SK-N-SH treated with all-trans-retinoic acid at 6 μM for 48 hours (cell line): ENCODE data around the gene PALLD.

Experiments used
- ATAC-seq: fragments of 200-7000 bp; cut with Tn5 transposase; 3 replicates; pipeline ENCODE4 v1.9.1; 2020; ENCODE audit warnings: mild to moderate bottlenecking, moderate library complexity
- ARNTL ChIP-seq: fragments of 450-650 bp; formaldehyde crosslinking; IDR thresholded peaks from 2 replicates; pipeline ENCODE4 v1.5.0; 2020; ENCODE audit warnings: low read depth, mild to moderate bottlenecking, moderate library complexity, borderline replicate concordance
- BACH2 ChIP-seq: fragments of 250-450 bp; sonication (Bioruptor Pico); IDR thresholded peaks from 2 replicates; pipeline ENCODE4 v1.9.0; 2021; ENCODE audit warnings: mild to moderate bottlenecking, borderline replicate concordance
- CREB5 ChIP-seq: fragments of 250-450 bp; sonication (Bioruptor Pico); IDR thresholded peaks from 2 replicates; pipeline ENCODE4 v1.5.1; 2020; ENCODE audit warnings: low read depth, mild to moderate bottlenecking, moderate library complexity
- CSDC2 ChIP-seq: fragments of 250-450 bp; sonication (Bioruptor Pico); IDR thresholded peaks from 2 replicates; pipeline ENCODE4 v1.5.0; 2020; ENCODE audit warnings: mild to moderate bottlenecking, moderate library complexity
- CSRNP3 ChIP-seq: fragments of 250-450 bp; sonication (Bioruptor Pico); IDR thresholded peaks from 2 replicates; pipeline ENCODE4 v1.5.1; 2021; ENCODE audit warnings: mild to moderate bottlenecking, moderate library complexity
- GLIS3 ChIP-seq: fragments of 250-450 bp; sonication (Bioruptor Pico); IDR thresholded peaks from 2 replicates; pipeline ENCODE4 v1.5.0; 2020; ENCODE audit warnings: mild to moderate bottlenecking, moderate library complexity
- ISL1 ChIP-seq: fragments of 250-450 bp; sonication (Bioruptor Pico); IDR thresholded peaks from 2 replicates; pipeline ENCODE4 v2.1.2; 2022; ENCODE audit warnings: mild to moderate bottlenecking, moderate library complexity
- OSR1 ChIP-seq: fragments of 250-450 bp; sonication (Bioruptor Pico); IDR thresholded peaks from 2 replicates; pipeline ENCODE4 v1.8.0; 2022; ENCODE audit warnings: moderate library complexity, mild to moderate bottlenecking, inconsistent platforms
- POU6F1 ChIP-seq: fragments of 250-450 bp; sonication (Bioruptor Pico); IDR thresholded peaks from 2 replicates; pipeline ENCODE4 v1.8.0; 2021; ENCODE audit warnings: low read depth, mild to moderate bottlenecking, moderate library complexity, borderline replicate concordance
- PPARA ChIP-seq: fragments of 250-450 bp; sonication (Bioruptor Pico); IDR thresholded peaks from 2 replicates; pipeline ENCODE4 v1.5.0; 2020; ENCODE audit warnings: mild to moderate bottlenecking, borderline replicate concordance
- RARB ChIP-seq: fragments of 250-450 bp; sonication (Bioruptor Pico); IDR thresholded peaks from 2 replicates; pipeline ENCODE4 v1.8.0; 2021; ENCODE audit warnings: mild to moderate bottlenecking, moderate library complexity
- SNAI2 ChIP-seq: fragments of 250-450 bp; sonication (Bioruptor Pico); IDR thresholded peaks from 2 replicates; pipeline ENCODE4 v1.5.0; 2020; ENCODE audit warnings: mild to moderate bottlenecking, moderate library complexity
- TCF4 ChIP-seq: fragments of 250-450 bp; sonication (Bioruptor Pico); IDR thresholded peaks from 2 replicates; pipeline ENCODE4 v1.8.0; 2021; ENCODE audit warnings: mild to moderate bottlenecking, moderate library complexity, borderline replicate concordance
- TOX ChIP-seq: fragments of 250-450 bp; sonication (Bioruptor Pico); IDR thresholded peaks from 2 replicates; pipeline ENCODE4 v1.8.0; 2021; ENCODE audit warnings: mild to moderate bottlenecking, moderate library complexity, borderline replicate concordance
- TSHZ2 ChIP-seq: fragments of 250-450 bp; sonication (Bioruptor Pico); IDR thresholded peaks from 2 replicates; pipeline ENCODE4 v1.5.0; 2020; ENCODE audit warnings: mild to moderate bottlenecking, moderate library complexity
- ZC3H10 ChIP-seq: fragments of 250-450 bp; sonication (Bioruptor Pico); IDR thresholded peaks from 2 replicates; pipeline ENCODE4 v1.5.1; 2021; ENCODE audit warnings: mild to moderate bottlenecking, moderate library complexity
- ZFP3 ChIP-seq: fragments of 250-450 bp; sonication (Bioruptor Pico); IDR thresholded peaks from 2 replicates; pipeline ENCODE4 v1.5.0; 2020; ENCODE audit warnings: mild to moderate bottlenecking, moderate library complexity
- ZFP30 ChIP-seq: fragments of 450-650 bp; formaldehyde crosslinking; IDR thresholded peaks from 2 replicates; pipeline ENCODE4 v1.5.0; 2022; ENCODE audit warnings: mild to moderate bottlenecking, moderate library complexity
- ZNF565 ChIP-seq: fragments of 450-650 bp; formaldehyde crosslinking; conservative IDR thresholded peaks from 2 replicates; pipeline ENCODE4 v1.5.0; 2020; ENCODE audit warnings: low read depth, mild to moderate bottlenecking, moderate library complexity
- ZNF70 ChIP-seq: fragments of 450-650 bp; formaldehyde crosslinking; IDR thresholded peaks from 2 replicates; pipeline ENCODE4 v1.5.0; 2020; ENCODE audit warnings: mild to moderate bottlenecking, moderate library complexity

Gene PALLD

GRCh38 chr4:168908851-168909273 lies 412.0 kb downstream of the PALLD start:
- no peak for TF ChIP-seq ZC3H10 (CRISPR knock-in tag)
- TF ChIP-seq BACH2 (CRISPR knock-in tag) = no peak
- TF ChIP-seq ISL1 = no peak
- no peak for TF ChIP-seq TOX (CRISPR knock-in tag)
- TF ChIP-seq PPARA (CRISPR knock-in tag) = no peak
- TF ChIP-seq OSR1 (CRISPR knock-in tag) = no peak
- no peak for TF ChIP-seq CSRNP3 (CRISPR knock-in tag)
- no peak for TF ChIP-seq ZNF565
- TF ChIP-seq POU6F1 = no peak
- no peak for TF ChIP-seq RARB (CRISPR knock-in tag)
- TF ChIP-seq GLIS3 = no peak
- TF ChIP-seq, all 23 proteins: peak for 0
- ATAC-seq = peak; percentile 21; the same call in 2 of the 3 replicates

- no peak for ATAC-seq
- TF ChIP-seq TOX (CRISPR knock-in tag) (no peak), ZFP3 (CRISPR knock-in tag) (no peak), ZNF70 (CRISPR knock-in tag) (no peak), ISL1 (no peak)
Measured at GRCh38 chr4:168914095-168914494, 417.2 kb downstream of the PALLD start.

GRCh38 chr4:168917138-168917779 lies 420.4 kb downstream of the PALLD start:
- peak; percentile 49 for ATAC-seq
- no peak for TF ChIP-seq RARB (CRISPR knock-in tag)
- TF ChIP-seq CREB5 (CRISPR knock-in tag) = no peak
- no peak for TF ChIP-seq ZC3H10 (CRISPR knock-in tag)
- TF ChIP-seq TSHZ2 (CRISPR knock-in tag) = no peak
- TF ChIP-seq CSDC2 (CRISPR knock-in tag) = no peak
- no peak for TF ChIP-seq ISL1
- TF ChIP-seq ARNTL (CRISPR knock-in tag) = no peak

GRCh38 chr4:168919706-168920324 lies 423.0 kb downstream of the PALLD start:
- peak; percentile 13 for ATAC-seq

GRCh38 chr4:168920441-168921065 lies 423.7 kb downstream of the PALLD start:
- ATAC-seq = peak; percentile 3; the same call in 1 of the 3 replicates
- 0 out of 2 replicates have a peak, but pooled peaks have one; percentile 13 for TF ChIP-seq GLIS3
- TF ChIP-seq SNAI2 (CRISPR knock-in tag) = peak; percentile 25; the same call in 1 of the 2 replicates
- TF ChIP-seq TSHZ2 (CRISPR knock-in tag) = peak; percentile 94
- no peak for TF ChIP-seq ZC3H10 (CRISPR knock-in tag)
- TF ChIP-seq TOX (CRISPR knock-in tag) = no peak
- no peak for TF ChIP-seq RARB (CRISPR knock-in tag)
- TF ChIP-seq CSRNP3 (CRISPR knock-in tag) = 0 out of 2 replicates have a peak, but pooled peaks have one; percentile 27
- TF ChIP-seq ISL1 = peak; percentile 70
- no peak for TF ChIP-seq PPARA (CRISPR knock-in tag)
- TF ChIP-seq TCF4 (CRISPR knock-in tag) = peak; percentile 86; the same call in 1 of the 2 replicates
- no peak for TF ChIP-seq CSDC2 (CRISPR knock-in tag)

More at GRCh38 chr4:168919706-168920324, 423.0 kb downstream of the PALLD start:
- TF ChIP-seq ZFP30 (CRISPR knock-in tag) = 0 out of 2 replicates have a peak, but pooled peaks have one; percentile 16
- no peak for TF ChIP-seq GLIS3
